Peyer's patch (tissue), 4 donors: ENCODE data around the gene CYB5R3.
A peak's percentile ranks its signal among the peaks of the same experiment; 100 is the strongest.

Experiments
- CTCF ChIP-seq, 6 experiments: fragments of 450-650 bp in 4 of 6; fragments of 200-600 bp in 2 of 6; sonication (generic) in 1 of 6; IDR thresholded peaks; one replicate each; pipeline ENCODE4 v1.5.1; 2017 to 2019; ENCODE audit warnings: antibody characterized with exemption in 6 of 6, mild to moderate bottlenecking in 3 of 6, moderate library complexity in 1 of 6
- POLR2A ChIP-seq, 2 donors: fragments of 450-650 bp; IDR thresholded peaks; one replicate each; pipeline ENCODE4 v1.5.1; 2017; ENCODE audit warnings: antibody characterized with exemption in 2 of 2, mild to moderate bottlenecking in 2 of 2, moderate library complexity in 2 of 2

- peak in 2 of 6 experiments; percentile 13 to 19 for TF ChIP-seq CTCF (IDR thresholded peaks at IDR 0.05)
- TF ChIP-seq POLR2A (IDR thresholded peaks at IDR 0.05): no peak
Measured at GRCh38 chr22:42692239-42693054, 43.3 kb upstream of the CYB5R3 start.
